Kidney capillary endothelial cell (primary cell): Measurements from ENCODE around the gene TNIP1.

ENCODE experiments used
- DNase-seq: peaks from one replicate; pipeline ENCODE4 v3.0.0-alpha.2; 2018; ENCODE audit warnings: low spot score

TNIP1 gene

DNA sequence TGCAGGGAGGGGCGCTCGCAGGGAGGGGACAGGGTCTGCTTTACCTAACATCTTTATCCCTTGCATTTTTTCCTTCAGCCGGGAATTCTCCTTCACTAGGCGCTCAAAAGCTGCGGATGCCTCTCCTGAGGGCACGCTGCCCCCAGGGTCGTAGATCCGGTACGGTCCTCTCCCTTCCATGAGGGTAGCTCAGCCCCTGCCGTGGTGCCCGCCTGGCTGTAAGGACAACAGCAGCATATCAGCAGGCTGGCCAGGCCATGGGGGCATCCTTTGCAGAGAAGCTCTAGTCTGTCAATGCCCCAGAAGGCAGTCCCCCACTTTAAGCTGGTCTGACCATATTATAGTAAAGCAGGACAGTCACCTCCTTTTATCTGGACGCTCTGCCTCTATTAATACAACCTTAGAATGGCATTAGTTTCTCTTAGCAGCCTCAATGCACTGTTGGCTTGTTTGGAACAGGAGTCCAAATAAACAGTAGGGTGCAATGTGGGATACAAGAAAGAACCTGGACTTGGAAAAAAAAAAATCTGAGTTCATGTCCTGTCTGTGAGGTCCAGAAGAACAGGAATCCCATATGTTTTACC, 15.8 kb downstream of the TNIP1 start:
- DNase-seq = no peak

- DNase-seq = peak; percentile 80
Measured at GRCh38 chr5:151063142-151063989, 17.5 kb downstream of the TNIP1 start.

- DNase-seq = no peak
Measured at GRCh38 chr5:151062405-151063141, 18.3 kb downstream of the TNIP1 start.

GRCh38 chr5:151060742-151061141, 20.1 kb downstream of the TNIP1 start:
- no peak for DNase-seq

DNA sequence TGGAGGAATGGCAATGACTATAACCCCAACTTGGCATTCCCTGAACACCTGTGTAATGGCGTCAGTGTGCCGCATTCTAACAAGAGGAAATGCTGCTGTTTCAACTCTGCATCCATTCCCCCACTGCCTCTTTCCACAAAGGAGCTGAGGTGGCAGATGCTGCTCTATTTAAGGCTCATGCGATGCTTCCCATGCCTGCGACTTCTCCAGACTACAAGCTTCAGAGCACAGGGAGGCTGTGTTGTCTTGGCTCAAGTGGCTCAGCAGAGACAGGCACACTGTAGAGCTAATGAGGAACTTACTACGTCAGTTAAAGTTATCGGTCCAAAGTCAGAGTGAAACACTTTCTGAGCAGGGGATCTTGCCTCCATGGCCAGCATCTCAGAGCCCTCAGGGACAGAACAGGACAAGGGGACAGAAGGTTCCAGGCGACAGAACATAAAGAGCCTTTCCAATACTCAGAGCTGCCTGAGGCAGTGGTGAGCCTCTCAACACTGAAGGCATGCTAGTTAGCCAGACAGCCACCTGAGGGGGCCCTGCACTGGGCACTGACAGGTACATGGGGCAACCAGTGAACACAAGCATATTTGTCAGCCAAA, 21.8 kb downstream of the TNIP1 start:
- DNase-seq = no peak

- no peak for DNase-seq
Measured at GRCh38 chr5:151058301-151058700, 22.5 kb downstream of the TNIP1 start.

- DNase-seq = no peak
Measured at GRCh38 chr5:151056379-151057325, 24.2 kb downstream of the TNIP1 start.

DNA sequence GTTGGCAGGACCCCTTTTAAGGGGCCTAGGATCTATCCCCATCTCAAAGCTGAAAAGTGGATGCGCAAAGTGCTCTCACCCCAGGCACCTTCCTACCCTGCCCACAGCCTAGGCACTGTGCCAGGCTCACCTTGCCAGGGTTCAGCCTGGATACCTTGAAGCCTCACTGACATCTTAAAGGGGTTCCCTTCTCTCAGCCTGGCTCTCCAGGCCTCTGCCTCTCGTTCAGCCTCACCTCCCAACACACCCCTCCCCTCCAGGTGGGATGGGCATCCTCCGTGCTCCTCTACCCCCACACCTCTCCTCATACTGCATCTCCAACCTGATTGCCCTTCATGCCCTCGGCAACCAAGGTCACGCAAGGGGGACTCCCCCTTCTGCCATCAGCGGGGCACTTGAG, 25.5 kb downstream of the TNIP1 start:
- DNase-seq = no peak

DNA sequence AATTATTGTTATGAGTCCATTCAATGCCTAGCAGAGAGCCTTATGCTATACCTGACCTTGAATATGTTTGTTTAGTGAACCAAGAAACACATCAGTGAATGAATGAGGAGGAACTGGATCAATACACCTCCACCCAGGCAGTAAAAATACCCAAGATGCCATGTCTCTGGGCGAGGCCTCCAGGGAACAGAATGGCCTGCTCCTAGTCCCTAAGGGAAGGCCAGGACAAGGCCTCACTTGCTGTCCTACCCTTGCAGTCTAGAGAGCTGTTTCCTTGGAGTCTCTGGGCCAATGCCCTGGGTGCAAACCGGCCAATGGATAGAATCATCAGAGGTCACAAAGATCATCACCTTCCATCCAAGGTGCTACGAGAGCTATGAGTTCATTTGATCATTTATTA, 26.1 kb downstream of the TNIP1 start:
- no peak for DNase-seq

DNA sequence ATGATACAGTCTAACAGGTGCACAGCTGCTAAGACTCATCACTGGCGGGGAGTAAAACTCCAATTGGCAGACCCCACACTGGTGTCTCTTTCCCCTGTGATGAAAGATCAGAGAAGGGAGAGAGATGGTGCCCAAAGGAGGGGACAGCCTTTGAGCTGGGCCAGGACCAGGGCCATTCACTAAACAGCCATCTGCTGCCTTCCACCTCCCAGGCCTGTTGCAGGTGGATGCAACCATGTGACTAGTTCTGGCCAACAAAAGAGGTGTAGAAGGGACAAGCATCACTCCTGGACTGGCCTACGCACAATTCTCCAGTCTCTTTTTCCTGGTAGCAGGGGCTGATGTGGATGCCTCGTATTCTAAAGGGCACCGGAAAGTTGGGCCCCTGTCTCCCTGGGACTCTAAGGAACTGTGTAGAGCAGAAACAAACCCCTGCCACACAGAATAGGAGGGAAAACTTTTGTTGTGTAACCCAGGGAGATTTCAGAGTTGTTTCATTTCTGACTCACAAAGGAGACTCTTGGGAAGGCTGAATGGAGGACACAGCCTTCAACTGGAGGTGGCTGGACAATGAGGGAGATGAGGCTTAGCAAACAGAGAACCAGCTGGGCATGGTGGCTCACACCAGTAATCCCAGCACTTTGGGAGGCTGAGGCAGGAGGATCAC, 26.9 kb downstream of the TNIP1 start:
- DNase-seq = no peak

DNA sequence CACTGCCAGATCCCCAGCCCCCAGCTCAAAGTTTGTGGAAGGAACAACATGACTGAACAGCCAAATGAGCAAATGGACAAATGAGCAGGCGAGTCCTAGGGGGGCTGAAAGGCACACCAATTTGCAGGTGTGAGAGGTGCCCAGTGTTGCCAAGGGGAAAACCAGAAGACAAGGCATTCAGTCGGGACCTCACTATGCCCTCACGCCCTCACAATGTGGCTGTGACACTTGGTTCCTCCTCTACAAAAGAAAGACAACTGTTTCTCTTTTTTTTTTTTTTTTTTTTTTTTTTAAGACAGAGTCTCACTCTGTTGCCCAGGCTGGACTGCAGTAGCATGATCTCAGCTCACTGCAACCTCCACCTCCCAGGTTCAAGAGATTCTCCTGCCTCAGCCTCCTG, 28.0 kb downstream of the TNIP1 start:
- DNase-seq = no peak

DNA sequence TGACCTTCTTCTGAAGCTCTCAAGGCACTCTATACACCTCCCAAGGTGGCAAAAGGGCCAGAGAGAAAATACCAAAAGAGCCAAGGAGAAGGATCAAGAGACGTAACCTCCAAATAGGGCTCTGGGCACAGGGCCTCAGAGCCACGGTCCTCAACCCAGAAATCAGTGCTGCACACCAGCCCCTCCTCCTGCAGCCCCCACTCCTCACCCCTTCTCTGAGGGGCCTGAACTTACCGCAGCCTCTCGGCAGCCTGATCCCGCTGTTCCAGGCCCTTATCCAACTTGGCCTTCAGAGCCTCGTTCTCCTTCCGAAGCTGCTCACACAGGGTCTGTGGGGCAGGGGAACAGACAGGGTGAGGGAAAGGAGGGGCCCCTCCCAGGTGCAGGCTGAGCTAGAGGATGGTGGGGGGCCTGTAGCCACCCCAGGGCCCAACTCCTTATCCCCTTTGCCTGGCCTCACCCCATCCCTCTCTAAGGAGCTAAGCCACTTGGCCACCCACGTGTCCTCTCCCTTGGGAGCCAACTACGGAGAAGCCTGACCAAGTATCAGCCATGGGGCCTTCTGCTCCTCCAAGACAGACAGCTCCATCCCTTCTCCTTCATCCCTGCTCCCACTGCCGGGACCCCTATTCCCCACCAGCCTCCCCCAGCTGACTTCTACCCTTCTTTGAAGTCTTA, 28.8 kb downstream of the TNIP1 start:
- no peak for DNase-seq

- DNase-seq = peak; percentile 69
Measured at GRCh38 chr5:151051066-151051930, 29.5 kb downstream of the TNIP1 start.

- DNase-seq = no peak
Measured at GRCh38 chr5:151048526-151048925, 32.3 kb downstream of the TNIP1 start.

DNA sequence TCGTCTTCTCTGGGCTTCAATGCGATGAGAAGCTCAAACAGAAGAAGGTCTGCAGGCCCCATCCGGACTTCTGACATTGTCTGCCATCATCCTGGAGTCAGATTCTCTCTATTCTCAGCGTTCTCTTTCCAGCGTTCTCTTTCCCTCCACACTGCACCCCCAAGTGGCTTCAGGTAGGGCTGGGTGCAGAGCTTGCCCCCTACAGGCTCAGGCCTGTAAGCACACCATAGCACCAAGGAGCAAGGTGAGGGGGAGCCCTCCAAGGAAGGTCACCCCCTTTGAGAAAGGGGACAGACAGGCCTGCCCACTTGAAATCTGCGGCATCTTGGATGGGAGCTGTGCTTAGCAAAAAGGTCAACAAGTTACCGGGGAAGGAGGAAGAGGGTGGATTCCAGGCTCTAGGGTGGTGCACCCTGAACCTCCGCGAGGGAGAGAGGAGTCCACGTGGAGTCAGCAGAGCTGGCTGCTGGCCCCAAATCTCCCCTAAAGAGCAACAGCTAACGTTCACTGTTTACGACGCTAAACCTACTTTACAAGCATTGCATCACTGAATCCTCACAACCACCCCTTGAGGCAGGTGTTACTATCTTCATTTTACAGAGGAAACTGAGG, 32.9 kb downstream of the TNIP1 start:
- no peak for DNase-seq

GRCh38 chr5:151042453-151043093, 38.3 kb downstream of the TNIP1 start:
- DNase-seq = no peak

- DNase-seq = no peak
Measured at GRCh38 chr5:151041577-151042268, 39.1 kb downstream of the TNIP1 start.
